ENCODE data around the gene OR52D1.

OR52D1 gene

DNA sequence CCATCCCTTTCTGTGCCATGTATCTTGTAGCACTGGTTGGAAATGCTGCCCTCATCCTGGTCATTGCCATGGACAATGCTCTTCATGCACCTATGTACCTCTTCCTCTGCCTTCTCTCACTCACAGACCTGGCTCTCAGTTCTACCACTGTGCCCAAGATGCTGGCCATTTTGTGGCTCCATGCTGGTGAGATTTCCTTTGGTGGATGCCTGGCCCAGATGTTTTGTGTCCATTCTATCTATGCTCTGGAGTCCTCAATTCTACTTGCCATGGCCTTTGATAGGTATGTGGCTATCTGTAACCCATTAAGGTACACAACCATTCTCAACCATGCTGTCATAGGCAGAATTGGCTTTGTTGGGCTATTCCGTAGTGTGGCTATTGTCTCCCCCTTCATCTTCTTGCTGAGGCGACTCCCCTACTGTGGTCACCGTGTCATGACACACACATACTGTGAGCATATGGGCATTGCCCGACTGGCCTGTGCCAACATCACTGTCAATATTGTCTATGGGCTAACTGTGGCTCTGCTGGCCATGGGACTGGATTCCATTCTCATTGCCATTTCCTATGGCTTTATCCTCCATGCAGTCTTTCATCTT, 414 bp downstream of the OR52D1 start:
- no peak for TF ChIP-seq POLR2AphosphoS5 (IDR thresholded peaks at IDR 0.05; ENCODE audit: low read depth, low read length)
- no peak for TF ChIP-seq POLR2A (IDR thresholded peaks at IDR 0.05; ENCODE audit: low read depth, low read length)
- no peak for TF ChIP-seq TAF1 (IDR thresholded peaks at IDR 0.05; ENCODE audit: borderline replicate concordance, low read depth, low read length)
- DNase-seq (ENCODE audit: insufficient read length), result no peak
- FAIRE-seq, result no peak

DNA sequence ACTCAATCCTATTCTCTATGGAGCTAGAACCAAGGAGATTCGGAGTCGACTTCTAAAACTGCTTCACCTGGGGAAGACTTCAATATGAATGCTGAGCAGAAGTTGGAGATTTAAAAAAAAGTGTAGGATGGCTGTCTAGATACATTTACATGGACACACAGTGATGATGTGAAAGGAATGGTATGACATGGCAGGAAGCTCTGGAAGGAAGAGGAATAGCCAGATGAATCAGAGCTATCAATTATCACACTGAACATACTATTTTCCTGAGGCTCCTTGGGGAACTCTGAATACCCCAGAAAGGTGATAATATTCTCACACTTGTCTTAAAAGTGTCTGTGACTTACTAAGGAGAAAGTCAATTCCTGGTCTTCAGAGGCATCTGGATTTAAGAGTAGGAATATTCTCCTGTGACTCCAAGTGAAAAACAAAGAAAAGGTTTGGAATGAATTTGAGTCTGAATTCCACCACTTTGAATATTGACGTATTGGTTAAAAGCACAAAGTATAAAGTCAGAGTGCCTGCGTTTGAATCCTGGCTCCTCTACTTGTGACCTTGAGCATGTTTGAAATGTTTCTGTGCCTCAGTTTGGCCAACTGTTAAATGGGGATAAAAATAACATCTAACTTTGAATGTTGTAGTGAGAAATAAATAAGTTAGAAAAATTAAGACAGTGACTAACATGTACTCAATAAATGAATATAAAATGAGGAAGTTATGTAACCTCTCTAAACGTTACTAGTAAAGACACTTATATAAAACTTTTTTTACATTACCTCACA, 1.3 kb downstream of the OR52D1 start:
- no peak for DNase-seq (ENCODE audit: insufficient read length)
- no peak for FAIRE-seq
- TF ChIP-seq TAF1 (IDR thresholded peaks at IDR 0.05; ENCODE audit: borderline replicate concordance, low read depth, low read length) (no peak), POLR2AphosphoS5 (IDR thresholded peaks at IDR 0.05; ENCODE audit: low read depth, low read length) (no peak), POLR2A (IDR thresholded peaks at IDR 0.05; ENCODE audit: low read depth, low read length) (no peak)

DNA sequence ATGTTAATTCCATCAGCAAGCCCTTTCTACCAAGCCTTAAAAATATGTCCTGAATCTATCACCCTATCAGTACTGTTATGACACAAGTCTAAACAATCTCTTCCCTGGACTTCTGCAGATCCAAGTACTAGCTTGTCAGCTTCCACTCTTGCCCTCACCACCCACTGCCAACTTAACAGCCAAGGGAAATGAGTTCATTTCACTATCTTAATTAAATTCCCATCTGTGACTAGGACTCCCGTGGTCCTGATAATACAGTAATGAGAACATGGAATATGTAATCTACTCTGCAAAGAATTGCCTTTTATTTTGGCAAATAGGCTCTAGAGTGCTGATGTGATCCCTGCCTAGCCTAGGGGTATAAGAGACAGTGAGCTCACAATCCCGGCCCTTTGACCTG, 11.2 kb downstream of the OR52D1 start:
- DNase-seq (ENCODE audit: insufficient read length) (no peak), FAIRE-seq (no peak)
- TF ChIP-seq POLR2A (IDR thresholded peaks at IDR 0.05; ENCODE audit: low read depth, low read length), result no peak
- TF ChIP-seq POLR2AphosphoS5 (IDR thresholded peaks at IDR 0.05; ENCODE audit: low read depth, low read length), result no peak
- no peak for TF ChIP-seq TAF1 (IDR thresholded peaks at IDR 0.05; ENCODE audit: borderline replicate concordance, low read depth, low read length)

DNA sequence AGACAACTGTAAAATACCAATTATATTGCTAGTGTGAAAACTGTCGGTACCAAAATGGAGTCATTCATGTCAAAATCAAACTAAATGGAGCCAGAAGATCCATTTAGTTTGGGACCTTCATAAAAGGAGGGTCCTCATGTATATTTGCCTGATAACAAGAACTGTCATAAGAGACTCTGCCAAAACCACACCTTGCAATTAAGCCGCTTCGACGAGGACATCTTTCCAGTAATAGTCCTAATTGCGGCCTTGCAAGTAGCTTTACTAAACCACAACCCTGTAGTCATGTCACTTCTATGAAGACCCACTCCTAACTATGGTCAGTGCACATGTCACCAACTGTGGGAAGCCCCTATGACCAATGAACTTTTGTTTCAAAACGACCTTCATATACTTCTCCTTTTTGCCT, 11.9 kb downstream of the OR52D1 start:
- TF ChIP-seq POLR2AphosphoS5 (IDR thresholded peaks at IDR 0.05; ENCODE audit: low read depth, low read length) (no peak), POLR2A (IDR thresholded peaks at IDR 0.05; ENCODE audit: low read depth, low read length) (no peak), TAF1 (IDR thresholded peaks at IDR 0.05; ENCODE audit: borderline replicate concordance, low read depth, low read length) (no peak)
- DNase-seq (ENCODE audit: insufficient read length) (no peak), FAIRE-seq (no peak)

DNA sequence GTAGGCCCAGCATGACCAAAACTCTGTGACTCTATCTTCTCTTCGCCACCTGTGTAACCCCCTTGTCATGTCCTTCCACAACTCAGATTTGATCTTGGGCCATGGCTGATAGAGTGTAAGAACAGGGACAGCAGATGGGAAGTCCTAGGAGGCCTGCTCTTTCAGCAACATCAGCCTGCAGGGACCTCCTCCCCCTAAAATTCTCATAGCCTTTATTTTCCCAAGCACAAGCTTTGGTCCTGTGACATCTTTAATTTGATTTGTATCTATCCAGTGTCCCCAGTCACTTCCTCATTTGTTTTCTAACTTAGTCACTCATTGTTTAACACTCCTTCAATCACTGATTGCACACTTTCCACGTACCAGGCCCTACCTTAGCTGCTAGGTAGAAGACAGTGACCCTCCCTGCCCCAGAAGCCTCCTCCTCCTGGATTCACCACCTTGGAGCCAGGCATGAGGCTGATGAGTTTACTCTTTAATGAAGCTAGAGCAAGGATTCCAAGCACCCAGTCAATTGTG, 16.0 kb downstream of the OR52D1 start:
- TF ChIP-seq POLR2A (IDR thresholded peaks at IDR 0.05; ENCODE audit: low read depth, low read length), result no peak
- no peak for TF ChIP-seq TAF1 (IDR thresholded peaks at IDR 0.05; ENCODE audit: borderline replicate concordance, low read depth, low read length)
- no peak for TF ChIP-seq POLR2AphosphoS5 (IDR thresholded peaks at IDR 0.05; ENCODE audit: low read depth, low read length)
- FAIRE-seq, result no peak
- DNase-seq (ENCODE audit: insufficient read length), result no peak

DNA sequence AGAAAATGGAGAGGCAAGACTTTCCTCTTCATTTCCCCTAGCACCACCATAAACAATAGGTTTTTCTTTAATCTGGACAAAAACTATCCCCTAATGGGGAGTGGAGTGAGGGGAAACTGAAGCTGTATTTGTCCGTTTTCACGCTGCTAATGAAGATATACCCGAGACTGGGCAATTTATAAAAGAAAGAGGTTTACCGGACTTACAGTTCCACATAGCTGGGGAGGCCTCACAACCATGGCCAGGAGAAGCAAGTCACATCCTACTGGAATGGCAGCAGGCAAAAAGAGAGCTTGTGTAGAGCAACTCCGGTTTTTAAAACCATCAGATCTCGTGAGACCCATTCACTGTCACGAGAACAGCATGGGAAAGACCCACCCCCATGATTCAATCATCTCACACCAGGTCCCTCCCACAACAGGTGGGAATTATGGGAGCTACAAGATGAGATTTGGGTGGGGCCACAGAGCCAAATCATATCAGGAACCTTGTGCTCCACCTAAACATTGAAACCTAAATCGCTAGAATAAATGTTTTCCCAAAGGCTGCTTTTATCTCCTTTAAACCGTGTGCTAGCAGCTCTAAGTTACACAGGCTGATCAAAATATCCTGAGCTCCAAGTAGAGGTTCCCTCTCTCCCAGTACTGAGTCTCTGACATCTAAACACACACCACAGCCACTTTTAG, 17.0 kb downstream of the OR52D1 start:
- DNase-seq (ENCODE audit: insufficient read length) (no peak), FAIRE-seq (no peak)
- no peak for TF ChIP-seq POLR2AphosphoS5 (IDR thresholded peaks at IDR 0.05; ENCODE audit: low read depth, low read length)
- TF ChIP-seq TAF1 (IDR thresholded peaks at IDR 0.05; ENCODE audit: borderline replicate concordance, low read depth, low read length), result no peak
- no peak for TF ChIP-seq POLR2A (IDR thresholded peaks at IDR 0.05; ENCODE audit: low read depth, low read length)

DNA sequence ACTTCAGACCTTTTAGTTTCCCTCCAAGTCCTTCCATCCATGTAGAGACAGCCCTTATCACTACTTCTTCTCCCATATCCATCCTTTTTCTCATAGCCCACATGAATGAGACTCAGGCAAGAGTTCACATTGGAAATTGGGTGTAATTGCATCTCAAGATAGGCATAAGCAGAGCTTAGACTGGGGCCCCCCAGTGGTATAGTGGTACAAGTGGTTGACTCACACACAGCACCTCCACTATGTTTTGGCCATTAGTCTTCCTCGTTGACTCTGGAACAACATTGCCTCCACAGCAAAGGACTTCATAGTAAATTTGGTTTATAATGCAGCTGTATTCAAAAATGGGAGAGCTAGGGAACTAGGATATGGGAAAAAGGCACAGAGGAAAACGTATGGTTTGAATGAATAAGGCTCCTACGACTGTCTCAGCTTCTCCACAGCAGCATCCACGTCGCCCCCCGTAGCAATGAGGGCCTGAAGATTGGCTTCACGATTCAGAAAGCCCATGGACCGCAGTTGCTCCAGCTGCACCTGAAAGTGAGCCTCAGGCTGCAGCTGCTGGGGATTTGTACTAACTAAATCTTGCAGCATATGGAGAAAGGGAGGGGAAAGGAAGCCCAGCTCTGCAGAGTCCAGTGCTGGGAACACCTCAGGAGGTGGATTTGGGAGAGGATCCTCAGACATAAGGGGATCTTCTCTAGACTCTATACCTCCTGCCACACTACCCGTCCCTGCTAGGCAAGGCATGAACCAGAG, 18.9 kb downstream of the OR52D1 start:
- TF ChIP-seq POLR2AphosphoS5 (IDR thresholded peaks at IDR 0.05; ENCODE audit: low read depth, low read length), result no peak
- TF ChIP-seq POLR2A (IDR thresholded peaks at IDR 0.05; ENCODE audit: low read depth, low read length), result no peak
- no peak for TF ChIP-seq TAF1 (IDR thresholded peaks at IDR 0.05; ENCODE audit: borderline replicate concordance, low read depth, low read length)
- DNase-seq (ENCODE audit: insufficient read length) (no peak), FAIRE-seq (no peak)

DNA sequence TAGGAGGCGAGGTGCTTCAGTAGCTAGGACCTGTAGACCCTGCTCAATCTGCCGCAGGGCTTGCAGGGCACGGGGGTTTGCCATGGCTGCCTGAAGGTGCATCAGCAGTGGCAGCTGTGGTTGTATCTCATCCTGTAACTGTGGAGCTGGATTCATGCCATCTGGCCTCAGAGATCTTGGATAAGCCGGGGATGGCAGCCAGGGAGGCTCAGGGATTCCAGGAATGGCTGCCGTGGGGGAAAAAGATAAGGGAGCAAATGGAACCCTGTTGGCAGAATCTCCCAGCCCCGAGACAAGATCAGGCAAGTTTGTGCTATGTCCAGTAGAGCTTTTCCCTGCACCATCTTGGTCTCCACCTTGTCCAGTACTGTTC, 19.4 kb downstream of the OR52D1 start:
- no peak for FAIRE-seq
- TF ChIP-seq POLR2AphosphoS5 (IDR thresholded peaks at IDR 0.05; ENCODE audit: low read depth, low read length) (no peak), POLR2A (IDR thresholded peaks at IDR 0.05; ENCODE audit: low read depth, low read length) (no peak), TAF1 (IDR thresholded peaks at IDR 0.05; ENCODE audit: borderline replicate concordance, low read depth, low read length) (no peak)
- no peak for DNase-seq (ENCODE audit: insufficient read length)

DNA sequence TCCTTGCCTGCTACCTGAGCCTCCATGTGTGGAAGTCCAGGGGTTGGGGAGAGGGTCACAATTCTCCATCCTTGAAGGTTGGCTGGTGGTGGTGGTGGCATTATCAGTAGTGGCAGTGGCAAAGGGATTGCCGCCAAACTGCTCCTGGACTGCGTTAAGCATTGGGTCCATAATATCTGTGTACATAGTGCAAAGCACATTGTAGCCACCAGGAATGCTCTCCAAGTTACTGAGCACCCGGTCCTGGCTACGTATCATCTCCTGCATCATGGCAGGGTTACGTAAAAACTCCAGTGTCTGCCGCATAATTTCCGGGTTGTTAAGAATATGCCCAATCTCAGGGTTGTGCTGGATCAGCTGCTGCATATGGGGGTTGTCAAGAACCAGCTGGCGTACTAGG, 20.1 kb downstream of the OR52D1 start:
- DNase-seq (ENCODE audit: insufficient read length) (no peak), FAIRE-seq (no peak)
- TF ChIP-seq TAF1 (IDR thresholded peaks at IDR 0.05; ENCODE audit: borderline replicate concordance, low read depth, low read length) (no peak), POLR2A (IDR thresholded peaks at IDR 0.05; ENCODE audit: low read depth, low read length) (no peak), POLR2AphosphoS5 (IDR thresholded peaks at IDR 0.05; ENCODE audit: low read depth, low read length) (no peak)

DNA sequence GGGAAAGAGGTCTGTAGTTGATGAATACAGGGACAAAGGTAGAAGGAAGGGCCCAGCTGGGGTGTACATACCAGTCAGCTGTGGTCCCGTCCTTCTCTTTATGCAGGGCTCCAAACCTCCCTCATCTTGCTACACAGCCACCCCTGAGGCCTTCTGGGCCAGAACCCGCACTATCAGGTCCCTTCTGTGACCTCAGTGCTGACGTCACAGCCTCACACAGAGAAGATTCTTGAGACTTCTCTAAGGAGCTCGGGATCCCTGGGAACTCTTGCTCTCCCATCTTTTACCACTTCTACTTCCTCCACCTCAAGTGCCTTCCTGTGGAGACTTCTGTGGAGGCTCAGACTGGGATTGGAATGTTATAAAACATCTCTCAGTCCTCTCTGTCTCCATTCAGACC, 21.3 kb downstream of the OR52D1 start, which contains the start of gene UBQLN3:
Gene UBQLN3, minus strand, starts transcription at position 155 of the 400 bp plus-strand sequence. CDS start 399 bp downstream, outside the sequence.
- DNase-seq (ENCODE audit: insufficient read length), result no peak
- no peak for TF ChIP-seq POLR2A (IDR thresholded peaks at IDR 0.05; ENCODE audit: low read depth, low read length)
- TF ChIP-seq TAF1 (IDR thresholded peaks at IDR 0.05; ENCODE audit: borderline replicate concordance, low read depth, low read length), result no peak
- no peak for TF ChIP-seq POLR2AphosphoS5 (IDR thresholded peaks at IDR 0.05; ENCODE audit: low read depth, low read length)
- no peak for FAIRE-seq

DNA sequence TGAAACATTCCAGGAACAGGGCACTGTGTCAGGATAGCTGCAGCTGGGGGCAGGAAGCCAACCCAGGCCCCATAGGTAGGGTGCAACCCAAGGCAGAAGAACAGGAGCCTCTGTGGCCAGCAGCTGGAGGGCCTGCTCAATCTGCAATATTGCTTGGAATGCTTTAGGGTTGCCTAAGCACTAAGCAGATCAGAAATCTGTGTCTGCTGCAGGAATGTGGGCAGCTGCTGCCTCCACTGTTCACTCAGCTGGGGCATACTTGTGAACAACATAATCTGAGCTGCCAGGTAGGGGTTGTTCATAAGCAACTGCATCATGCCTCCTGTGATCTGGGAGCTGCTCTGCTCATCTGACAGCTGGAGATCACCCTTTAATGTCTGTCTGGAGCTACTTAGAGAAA, 26.4 kb downstream of the OR52D1 start:
- DNase-seq (ENCODE audit: insufficient read length), result no peak
- TF ChIP-seq POLR2A (IDR thresholded peaks at IDR 0.05; ENCODE audit: low read depth, low read length) (no peak), POLR2AphosphoS5 (IDR thresholded peaks at IDR 0.05; ENCODE audit: low read depth, low read length) (no peak), TAF1 (IDR thresholded peaks at IDR 0.05; ENCODE audit: borderline replicate concordance, low read depth, low read length) (no peak)
- FAIRE-seq, result no peak
